SKM-1 (cell line): Measurements from ENCODE around the gene MAGI3.
"Not testable (repeated sequence)": the region's sequence is repeated elsewhere in the genome, so short reads cannot be mapped to it uniquely, and the experiment has no call there.

Experiments used
- DNase-seq: peaks from one replicate; lab custom pipeline; 2025; ENCODE audit not compliant: unreplicated experiment; lab: John Stamatoyannopoulos, UW

Gene MAGI3

DNA sequence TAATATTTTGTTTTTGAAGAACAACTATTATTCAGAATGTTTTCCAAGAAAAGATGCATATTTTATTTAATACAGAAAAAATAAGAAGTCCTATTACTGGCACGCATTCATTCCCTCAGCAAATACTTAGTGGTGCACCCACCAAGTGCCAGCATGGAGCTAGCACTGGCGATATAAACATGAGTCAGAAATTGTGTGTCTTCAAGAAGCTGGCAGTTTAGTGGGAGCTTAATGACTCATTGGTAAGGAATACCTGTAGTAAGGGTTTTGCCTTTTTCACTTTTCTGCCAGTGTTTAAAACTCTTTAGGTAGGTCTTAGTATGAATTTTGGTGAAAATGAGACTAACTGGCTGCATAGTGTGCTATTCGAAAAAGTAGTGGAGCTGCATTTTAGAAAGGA is 6.3 kb downstream of the MAGI3 start:
- DNase-seq, result no peak

DNA sequence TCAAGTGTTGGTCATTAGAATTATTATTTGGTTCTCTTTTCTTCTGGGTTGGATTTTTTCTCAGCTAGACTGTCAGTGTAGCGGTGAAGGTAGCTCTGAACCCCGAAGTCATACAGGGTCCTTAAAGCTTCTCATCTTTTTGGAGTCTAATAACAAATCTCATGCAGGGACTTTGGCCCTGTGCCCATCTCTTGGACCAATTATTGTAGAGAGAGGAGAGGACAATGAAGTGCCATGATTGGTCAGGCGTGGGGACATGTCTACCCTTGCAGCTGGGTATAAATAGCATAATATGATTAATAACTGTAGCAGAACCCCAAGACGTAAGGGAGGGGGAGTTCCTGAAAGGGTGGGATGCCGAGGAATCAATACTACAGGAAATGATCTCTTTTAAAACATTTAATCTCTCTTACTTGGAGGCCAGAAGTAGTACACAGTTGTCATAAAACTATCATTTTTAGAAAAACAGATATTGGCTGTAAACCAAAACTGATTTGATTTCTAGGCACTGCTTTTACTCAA is 8.8 kb downstream of the MAGI3 start:
- DNase-seq, result no peak

DNA sequence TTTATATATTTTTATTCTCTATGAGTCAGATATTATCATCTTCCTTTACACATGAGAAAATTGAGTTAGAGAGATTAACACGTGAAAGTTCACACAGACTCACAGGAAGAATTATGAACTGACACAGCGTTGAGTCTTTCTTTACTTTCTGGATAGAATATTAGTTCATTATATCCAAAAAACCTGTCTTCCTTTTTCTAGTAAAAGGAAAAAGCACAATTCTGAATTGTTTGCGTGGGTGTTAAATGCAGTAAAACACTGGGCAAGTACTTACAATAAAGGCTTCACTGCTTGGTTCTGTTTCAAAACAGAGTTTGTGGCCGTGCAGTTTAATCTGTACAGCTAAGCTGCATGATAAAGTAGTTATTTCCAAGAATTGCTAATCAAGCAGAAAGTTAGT is 10.8 kb downstream of the MAGI3 start:
- no peak for DNase-seq

DNA sequence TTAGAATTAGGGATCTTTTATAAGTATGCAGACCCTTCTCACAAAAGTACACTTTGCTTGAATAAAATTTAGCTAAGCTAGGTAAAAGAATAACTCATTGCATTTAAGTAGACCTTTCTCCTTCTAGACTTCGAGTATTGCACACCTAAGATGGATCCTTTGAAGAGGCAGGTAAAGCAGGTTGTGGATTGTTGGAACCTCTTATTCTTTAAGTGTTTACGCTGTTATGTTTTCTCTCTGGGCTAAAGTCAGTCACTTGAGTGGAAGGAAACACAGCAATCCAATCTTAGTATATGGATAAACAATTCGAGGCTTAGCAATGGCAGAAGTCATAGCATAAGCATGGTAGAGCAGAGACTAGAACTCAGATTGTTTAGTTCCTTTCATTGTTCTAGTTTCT is 11.4 kb downstream of the MAGI3 start:
- no peak for DNase-seq

DNA sequence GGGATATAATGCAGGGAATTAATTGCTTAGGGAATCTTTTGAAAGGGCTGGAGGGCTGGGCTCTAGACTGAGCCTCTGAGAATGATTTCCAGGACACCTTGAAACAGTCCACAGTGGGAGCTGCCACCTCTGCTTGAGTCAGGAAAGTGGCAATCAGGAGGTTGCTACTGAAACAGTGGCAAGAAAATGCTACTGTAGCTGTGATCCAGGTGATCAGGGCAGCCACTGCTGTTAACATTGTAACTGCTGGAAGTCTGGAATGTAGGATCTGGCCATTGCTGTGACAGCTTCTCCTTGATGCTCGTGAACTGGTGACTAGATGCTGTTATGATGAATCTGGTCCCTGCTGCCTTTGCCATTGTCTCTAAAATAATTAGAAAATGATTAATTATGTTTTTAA is 12.8 kb downstream of the MAGI3 start:
- no peak for DNase-seq

DNA sequence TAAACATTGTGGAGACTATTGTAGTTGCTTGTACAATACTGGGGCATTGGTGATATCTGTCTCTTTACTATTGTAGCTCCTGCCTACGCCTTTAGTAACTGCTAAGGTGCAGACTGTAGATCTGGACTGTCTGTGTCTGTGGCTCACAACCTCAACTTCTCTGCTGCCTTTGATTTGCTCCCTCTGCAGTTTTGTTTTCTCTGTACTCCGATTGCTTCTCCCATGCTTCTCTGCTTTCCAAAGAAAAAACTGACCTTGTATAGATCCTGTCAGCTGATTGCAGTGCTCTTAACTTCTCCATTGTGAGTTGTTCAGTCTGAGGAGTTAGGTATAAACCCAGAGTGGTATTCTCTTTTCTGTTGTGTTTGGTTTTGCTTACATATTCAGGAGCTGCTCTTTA is 15.3 kb downstream of the MAGI3 start:
- no peak for DNase-seq

DNA sequence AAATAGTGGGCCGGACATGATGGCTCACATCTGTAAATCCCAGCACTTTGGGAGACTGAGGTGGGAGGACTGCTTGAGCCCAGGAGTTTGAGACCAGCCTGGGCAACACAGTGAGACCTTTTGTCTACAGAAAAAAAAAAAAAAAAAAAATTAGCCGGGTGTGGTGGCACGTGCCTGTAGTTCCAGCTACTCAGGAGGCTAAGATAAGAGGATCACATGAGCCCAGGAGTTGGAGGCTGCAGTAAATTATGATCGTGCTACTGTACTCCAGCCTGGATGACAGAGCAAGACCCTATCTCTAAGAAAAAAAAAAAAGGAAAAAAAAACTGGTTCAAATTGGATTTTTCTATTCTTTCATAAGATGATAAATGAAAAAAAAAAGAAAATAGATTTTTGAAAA is 15.8 kb downstream of the MAGI3 start:
- DNase-seq, result not testable (repeated sequence)

DNA sequence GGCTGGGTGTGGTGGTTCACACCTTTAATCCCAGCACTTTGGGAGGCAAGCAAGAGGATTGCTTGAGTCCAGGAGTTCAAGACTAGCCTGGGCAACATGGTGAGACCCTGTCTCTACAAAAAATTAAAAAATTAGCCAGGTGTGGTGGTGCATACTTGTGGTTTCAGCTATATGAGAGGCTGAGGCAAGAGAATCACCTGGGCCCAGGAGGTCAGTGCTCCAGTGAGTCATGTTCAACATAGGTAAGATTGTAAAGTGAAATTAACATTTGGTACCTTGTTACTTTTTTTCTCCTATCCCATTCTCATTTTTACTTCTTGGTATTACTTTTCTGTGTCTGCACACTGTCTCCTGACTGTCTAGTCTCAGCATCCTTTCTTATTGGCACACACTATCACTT is 19.0 kb downstream of the MAGI3 start:
- no peak for DNase-seq

DNA sequence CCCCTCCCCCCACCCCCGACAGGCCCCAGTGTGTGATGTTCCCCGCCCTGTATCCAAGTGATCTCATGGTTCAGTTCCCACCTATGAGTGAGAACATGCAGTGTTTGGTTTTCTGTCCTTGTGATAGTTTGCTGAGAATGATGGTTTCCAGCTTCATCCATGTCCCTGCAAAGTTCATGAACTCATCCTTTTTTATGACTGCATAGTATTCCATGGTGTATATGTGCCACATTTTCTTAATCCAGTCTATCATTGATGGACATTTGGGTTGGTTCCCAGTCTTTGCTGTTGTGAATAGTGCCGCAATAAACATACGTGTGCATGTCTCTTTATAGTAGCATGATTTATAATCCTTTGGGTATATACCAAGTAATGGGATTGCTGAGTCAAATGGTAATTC is 21.7 kb downstream of the MAGI3 start:
- DNase-seq, result not testable (repeated sequence)

DNA sequence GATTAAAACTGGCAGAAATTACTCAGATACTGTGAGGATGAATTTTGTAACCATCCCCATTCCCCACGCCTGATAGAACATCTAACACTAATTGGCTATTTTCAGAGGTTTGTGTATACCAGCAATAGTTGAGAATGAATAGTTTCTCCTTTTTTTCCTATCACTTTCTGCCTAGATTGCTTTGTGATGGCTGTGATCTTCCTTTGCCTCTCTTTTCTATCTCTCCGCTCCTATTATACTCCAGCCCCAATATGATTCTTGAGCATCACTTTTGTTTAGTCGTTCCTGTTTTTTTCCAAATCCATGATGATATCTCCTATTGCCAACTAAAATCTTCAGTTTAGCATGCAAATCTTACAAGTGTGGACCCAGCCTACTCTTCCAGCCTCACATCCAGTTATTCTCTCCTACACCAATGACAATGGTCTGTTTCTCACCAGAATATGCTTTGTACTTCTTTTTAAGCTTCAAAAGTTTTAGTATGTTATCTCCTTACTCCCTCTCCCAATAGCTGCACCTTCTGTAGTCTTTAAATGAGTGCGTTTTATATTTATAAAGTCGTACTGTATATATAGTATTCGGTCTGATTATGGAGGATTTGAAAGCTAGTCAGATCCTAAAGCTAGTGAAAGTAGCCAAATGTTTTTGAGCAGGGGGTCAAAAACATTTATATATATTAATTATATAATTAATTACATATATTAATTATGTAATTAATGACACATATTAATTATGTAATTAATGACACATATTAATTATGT is 25.2 kb downstream of the MAGI3 start:
- DNase-seq, result no peak

DNA sequence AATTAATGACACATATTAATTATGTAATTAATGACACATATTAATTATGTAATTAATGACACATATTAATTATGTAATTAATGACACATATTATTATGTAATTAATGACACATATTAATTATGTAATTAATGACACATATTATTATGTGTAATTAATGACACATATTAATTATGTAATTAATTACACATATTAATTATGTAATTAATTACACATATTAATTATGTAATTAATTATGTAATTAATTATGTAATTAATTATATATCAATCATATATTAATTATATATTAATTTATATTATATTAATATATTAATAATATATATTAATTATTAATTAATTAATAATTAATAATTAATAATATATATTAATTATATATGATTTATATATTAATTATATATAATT is 25.8 kb downstream of the MAGI3 start:
- DNase-seq, result not testable (repeated sequence)

DNA sequence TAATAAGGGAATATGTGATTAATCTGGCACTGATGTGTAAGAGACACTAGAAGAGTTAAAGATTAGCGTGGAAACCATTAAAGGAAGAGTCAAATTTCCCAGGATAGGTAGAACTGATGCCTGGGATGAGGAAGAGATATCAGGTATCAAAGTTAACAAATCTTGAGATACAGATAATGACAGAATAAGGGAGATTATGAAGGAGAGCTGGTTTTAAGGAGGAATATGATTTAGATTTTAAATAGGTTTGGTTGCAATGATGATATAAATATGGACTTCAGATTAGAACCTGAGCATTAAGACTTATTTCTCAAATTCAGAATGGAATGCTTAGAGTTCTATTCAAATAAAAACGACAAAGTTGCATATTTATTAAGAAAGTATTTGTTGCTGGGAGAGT is 26.2 kb downstream of the MAGI3 start:
- no peak for DNase-seq

DNA sequence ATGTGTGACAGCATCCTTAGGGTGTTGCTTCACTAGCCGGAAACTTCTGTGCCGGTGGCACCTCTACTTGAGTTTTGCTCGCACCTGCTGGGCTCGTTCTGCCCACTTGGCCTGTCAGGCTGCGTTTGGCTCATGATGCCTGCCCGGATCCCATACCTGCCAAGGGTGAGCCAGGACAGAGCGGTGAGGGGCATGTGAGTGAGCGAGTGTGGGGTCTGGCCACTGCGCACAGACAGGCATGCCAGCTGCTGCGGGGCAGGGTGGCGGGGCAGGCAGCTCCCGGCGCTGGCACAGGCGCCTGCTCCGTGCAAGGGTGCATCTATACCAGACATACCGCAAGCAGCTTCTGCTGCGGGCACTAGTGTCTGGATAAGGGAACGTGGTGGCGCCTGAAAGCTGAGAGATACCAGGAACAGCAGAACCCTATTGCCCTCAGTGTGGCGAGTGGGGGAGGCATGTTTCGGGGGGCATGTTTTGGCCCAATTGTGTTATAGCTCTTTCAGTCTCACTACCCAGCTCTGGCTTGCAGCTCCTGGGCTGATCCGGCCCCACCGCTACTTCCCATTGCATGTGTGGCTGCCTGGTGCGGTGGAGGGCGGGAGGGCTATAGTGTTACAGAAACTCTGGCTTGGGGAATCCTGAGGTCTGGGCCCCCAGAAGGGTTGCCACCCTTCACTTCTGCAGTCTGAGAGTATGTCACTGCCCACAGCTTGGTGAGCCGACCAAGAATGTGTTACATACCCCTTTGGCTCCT is 32.2 kb downstream of the MAGI3 start:
- no peak for DNase-seq

DNA sequence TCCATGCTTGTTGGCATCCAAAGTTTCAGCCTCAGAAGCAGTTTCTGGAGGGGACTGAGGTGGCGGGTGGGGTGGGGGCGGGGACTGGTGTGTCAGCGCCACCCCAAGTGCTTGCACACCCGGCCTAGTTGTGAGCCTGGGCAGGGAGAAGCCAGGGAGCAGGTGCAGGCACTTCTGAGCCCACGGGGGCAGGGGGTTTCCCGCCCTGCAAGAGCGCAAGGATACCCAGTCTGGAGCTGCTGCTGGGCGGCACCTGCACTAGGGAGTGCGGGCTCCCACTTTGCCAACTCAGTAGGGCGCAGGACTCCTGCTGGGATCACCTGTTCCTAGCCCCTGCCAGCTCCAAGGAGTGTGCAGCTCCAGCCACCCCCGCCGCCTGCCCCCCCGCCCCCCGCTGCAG is 33.5 kb downstream of the MAGI3 start:
- DNase-seq, result no peak

DNA sequence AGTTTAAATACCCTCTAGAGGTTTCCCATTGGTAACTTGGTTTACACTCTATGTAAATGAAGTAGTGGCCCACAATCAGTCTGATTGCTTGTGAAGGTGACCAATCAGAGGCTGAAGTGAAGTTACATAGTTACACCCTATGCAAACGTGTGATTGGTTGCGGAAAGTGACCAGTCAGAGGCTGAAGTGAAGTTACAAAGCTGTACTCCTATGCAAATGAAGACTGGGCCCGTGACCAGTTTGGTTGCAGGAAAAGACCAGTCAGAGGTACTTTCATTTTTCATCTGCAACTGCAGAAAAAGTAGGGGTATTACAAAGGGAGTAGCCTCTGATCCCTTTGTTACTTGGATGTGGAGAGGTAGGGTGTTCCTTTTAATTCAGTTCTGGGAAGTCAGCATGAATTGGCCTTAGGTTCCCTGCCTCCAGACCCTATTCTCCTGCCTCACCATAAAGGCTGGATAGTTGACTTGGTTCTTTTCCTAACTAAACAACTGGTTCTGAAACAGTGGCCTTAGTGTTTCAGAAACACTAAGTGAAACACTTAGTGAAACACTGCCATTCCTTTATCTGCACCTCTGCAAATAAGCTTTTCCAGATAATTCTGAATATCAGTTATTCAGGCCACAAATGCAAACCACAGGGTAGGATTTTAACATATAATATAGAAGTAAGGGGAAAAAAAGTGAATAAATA is 39.3 kb downstream of the MAGI3 start:
- no peak for DNase-seq

DNA sequence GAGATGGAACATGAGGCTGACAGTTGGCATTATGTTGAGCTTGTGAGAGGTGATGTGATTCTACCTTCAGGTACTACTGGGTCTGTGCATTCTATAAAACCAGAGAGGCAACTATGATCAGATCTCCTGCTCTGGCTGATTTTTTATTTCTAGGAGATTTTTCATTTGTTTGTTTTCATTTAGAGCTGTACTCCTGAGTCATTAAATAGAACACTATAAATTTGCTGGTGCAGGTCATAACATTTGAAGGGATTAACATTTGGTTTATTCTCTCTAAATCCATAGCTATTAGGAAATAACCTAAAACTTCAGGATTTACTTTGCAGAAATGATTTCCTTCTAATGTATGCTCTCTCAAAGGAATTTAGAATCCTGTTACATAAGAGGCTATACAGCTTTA is 42.9 kb downstream of the MAGI3 start:
- no peak for DNase-seq

DNA sequence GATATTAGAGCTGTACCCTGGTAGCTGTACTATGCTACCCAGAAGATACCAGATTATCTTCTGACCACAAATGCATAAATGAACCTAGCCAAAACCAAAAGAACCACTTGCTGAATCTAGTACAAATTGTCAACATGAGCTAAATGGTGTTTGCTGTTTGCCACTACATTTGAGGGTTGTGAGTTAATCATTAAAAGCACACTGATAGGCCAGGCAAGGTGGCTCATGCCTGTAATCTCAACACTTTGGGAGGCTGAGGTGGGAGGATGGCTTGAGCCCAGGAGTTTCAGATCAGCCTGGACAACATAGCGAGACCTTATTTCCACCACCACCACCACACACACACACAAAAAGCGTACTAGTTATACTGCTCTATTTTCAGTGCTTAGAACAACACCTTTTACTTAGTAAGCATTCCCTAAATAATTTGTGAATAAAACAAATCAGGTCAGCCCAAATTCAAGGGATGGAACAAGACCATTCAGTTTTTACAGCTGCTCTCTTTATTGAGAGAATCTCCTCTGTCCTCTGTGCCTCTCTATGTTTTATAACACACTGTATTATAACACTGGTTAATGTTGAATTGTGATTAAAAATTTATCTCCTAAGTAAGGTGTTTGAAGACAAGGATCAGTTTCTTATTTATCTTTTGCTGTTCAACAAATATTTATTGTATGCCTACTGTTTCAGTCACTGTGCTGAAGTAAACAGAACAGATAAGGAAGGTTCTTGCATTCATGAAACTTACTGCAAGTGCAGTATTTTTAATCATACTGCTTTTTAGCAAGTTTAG is 44.0 kb downstream of the MAGI3 start:
- no peak for DNase-seq

DNA sequence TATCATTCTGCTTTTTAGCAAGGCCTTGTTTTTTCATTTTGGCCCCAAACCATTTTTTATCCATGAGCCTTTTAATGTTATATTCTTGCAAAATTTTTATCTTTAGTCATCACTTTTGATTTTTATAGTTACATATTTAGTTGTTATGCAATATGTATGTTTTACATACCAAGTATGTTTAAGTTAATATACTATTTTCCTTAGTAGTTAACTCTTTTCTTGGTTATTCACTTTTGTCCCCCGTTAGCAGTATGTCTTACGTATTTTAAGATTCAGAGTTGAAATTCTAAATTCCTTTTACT is 44.5 kb downstream of the MAGI3 start:
- no peak for DNase-seq

DNA sequence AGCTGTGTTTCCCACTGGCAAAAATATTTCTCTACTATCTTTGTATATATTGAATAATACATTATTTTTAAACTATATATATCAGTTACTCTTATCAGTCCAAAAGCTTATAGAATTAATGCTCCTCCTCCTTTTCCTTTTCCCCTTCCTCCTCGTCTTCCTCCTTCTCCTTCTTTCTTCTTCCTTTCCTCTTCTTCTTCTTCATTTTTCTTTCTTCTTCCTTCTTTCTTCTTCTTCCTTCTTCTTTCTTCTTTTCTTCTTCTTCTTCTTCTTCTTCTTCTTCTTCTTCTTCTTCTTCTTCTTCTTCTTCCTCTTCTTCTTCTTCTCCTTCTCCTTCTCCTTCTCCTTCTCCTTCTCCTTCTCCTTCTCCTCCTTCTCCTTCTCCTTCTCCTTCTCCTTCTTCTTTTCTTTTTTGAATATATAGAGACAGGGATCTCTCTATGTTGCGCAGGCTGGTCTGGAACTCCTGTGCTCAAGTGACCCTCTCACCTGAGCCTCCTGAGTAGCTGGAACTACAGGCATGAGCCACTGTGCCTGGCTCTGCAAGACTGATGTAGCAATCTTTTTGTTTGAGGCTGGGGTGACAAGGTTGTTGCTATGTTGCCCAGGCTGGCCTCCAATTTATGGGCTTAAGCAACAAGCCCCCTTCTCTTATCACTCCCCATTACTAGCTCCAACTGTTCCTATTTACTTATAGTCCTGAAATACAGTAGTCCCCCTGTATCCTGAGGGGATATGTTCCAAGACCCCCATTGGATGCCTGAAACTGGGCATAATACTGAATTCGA is 47.4 kb downstream of the MAGI3 start:
- DNase-seq, result no peak

DNA sequence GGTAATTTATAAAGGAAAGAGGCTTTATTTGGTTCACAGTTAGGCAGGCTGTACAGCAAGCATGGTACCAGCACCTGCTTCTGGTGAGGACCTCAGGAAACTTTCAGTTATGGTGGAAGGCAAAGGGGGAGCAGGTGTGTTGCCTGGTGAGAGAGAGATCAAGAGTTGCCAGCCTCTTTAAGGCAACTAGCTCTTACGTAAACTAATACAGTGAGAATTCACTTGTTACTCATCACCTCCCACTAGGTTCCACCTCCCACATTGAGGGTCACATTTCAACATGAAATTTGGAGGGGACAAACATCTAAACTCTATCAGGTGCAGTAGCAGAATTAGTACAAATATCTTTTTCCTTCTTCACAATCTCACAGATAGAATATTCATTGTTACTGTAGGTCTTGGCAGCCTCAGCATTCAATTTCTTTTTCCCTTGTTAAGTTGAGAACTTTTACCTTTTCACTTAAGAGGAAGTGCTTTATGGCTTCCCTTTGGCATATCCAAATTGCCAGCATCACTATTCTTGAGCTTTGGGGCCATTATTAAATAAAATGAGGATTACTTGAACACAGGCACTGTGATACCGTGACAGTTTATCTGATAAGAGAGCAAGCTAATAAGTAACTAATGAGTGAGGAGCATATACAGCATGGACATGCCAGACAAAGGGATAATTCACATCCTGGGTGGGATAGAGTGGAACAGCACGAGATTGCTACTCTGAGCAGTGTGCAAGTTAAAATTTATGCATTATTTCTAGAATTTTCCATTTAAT is 48.4 kb downstream of the MAGI3 start:
- no peak for DNase-seq
